GM21526 (cell line): ENCODE measurements around the gene PPARA.
"Not testable (repeated sequence)": the region's sequence is repeated elsewhere in the genome, so short reads cannot be mapped to it uniquely, and the experiment has no call there.

Source experiments
- ATAC-seq: cut with Tn5 transposase; IDR thresholded peaks from one replicate; pipeline ENCODE4 v1.9.1; 2021; ENCODE audit warnings: moderate library complexity; ENCODE audit not compliant: unreplicated experiment, low FRiP score

The PPARA gene

DNA sequence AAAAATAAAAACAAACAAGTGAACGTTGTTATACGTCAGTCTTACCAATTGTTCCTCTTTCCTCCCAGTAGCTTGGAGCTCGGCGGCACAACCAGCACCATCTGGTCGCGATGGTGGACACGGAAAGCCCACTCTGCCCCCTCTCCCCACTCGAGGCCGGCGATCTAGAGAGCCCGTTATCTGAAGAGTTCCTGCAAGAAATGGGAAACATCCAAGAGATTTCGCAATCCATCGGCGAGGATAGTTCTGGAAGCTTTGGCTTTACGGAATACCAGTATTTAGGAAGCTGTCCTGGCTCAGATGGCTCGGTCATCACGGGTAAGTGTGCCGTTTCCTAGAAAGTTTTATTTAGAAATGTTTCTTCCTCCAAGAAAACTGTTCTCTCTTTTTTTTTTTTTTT is 47.9 kb downstream of the PPARA start:
- ATAC-seq: no peak

DNA sequence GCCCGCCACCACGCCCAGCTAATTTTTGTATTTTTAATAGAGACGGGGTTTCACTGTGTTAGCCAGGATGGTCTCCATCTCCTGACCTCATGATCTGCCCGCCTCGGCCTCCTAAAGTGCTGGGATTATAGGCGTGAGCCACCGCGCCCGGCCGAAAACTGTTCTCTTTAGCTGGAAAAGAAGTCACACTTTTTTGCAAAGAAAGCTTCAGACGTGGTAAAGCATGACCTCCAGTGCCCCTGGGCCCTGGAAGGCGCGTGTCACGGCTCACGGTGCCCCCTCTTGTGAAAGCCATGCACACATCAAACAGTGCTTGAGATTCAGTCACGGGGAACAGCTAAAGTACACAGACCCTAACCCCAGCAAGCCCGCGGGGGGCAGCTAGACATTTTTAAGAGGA is 48.5 kb downstream of the PPARA start:
- not testable (repeated sequence) for ATAC-seq

DNA sequence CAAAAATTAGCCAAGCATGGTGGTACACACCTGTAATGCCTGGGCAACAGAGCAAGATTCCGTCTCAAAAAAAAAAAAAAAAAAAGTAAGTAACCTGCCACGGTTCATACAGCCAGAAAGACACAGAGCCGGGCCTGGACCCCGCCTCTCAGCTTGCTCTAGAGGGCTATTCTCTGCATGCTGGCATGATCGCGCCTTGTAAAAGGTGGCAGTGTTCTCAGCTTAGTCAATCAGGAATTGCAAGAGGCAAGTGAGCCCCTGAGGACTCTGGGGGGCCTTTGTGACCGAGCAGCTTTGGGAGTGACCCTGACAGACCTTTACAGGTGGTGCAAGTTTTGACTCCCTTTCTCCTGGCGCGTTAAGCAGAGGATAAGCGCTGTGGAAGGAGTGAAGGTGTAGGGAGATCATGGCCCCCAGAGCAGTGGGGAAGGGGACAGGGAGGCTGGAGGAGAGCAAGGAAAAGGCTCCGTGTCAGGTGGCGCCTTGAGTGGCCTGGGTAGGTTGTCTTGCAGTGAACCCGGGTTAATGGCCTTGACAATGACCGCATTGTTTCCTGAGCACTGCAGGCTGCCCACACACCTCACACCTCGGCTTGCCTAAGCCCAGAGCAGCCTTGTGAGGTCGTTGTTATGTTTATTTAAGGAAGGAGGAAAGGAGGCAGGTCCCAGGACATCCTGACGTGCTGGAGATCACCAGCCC is 50.9 kb downstream of the PPARA start:
- no peak for ATAC-seq

DNA sequence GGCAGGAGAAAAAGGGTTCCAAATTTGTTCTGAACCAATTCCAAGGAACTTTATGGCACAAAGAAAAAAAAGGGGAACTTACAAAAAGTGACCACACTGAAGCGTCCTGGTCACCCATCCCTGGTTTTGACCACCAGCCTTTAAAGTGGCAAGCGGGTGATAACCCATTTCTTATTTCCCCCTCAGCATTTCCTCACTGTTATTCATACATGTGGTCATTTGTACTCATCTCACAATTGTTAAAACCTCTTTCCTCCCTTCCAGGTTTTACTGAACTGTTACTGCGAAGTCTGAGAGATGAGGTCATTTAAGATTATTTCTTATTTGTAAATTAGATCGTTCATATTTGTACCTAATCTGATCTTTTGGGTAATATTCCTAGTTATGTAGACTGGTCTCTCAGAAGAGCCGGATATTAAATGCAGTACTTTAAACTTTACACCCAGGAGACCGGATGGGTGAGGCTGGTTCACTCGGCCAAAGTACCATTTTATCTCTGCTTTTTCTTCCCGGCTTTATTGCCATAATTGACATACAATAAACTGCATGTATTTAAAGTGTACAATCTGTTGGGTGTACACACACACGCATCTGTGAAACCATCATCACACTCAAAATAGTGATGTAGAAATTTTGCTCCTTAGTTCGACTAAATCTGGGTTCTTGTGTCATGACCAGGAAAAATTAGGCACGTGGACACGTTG is 52.7 kb downstream of the PPARA start:
- no peak for ATAC-seq

DNA sequence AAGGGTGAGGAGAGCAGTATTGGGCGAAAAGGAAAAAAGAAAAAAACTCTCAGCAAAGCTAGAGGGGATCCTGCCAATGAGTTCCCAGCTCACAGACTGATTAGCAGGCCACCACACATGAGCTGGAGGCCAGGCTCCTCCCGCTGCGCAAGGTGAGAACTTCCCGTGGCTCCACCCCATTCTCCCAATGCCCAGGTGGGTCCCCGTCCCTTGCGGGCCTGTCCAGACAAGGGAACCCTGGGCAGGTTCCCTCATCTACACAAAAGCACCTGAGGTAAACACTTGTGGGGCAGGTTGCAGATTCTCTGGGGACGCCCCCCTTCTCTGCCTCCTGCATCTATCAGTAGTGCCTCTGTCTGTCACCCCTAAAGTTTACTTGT is 53.3 kb downstream of the PPARA start:
- ATAC-seq: no peak

DNA sequence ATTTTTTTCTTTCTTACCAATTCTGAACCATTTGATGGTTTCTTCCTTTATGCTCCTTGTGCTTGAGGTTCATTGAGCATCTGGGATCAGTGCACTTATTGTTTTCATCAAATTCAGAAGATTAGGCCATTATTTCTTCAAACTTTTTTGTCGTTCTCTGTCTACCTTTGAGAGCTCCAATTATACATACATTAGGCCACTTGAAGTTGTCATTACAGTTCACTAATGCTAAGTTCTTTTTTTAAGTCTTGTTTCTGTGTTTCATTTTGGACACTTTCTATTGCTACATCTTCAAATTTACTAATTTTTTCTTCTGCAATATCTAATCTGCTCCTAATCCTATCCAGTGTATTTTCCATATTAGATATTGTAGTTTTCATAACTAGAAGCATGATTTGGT is 58.9 kb downstream of the PPARA start:
- ATAC-seq: no peak

DNA sequence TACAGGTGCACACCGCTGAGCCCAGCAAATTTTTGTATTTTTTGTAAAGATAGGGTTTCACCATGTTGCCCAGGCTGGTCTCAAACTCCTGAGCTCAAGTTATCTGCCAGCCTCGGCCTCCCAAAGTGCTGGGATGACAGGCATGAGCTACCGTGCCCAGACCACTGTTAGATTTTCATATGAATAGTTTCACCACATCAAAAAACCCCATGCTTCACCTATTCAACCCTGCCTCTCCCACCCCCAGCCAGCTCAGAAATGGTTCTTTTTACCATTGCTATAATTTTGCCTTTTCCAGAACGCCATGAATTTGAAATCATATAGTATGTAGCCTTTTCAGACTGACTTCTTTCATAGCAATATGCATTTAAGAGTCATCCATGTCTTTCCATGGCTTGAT is 61.9 kb downstream of the PPARA start:
- ATAC-seq: no peak

DNA sequence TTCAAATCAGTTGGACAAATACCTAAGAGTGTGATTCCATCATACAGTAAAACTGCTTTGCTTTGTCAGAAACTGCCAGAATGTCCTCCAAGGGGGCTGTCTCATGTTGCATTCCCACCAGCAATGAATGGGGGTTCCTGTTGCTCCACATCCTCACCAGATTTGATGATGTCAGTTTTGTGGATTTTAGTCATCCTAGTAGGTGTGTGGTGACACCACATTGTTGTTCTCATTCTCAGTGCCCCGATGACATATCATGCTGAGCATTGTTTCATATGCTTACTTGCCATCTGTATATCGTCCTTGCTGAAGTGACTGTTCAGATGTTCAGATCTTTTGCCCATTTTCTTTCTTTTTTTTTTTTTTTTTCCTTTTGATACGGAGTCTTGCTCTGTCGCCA is 62.7 kb downstream of the PPARA start:
- no peak for ATAC-seq

DNA sequence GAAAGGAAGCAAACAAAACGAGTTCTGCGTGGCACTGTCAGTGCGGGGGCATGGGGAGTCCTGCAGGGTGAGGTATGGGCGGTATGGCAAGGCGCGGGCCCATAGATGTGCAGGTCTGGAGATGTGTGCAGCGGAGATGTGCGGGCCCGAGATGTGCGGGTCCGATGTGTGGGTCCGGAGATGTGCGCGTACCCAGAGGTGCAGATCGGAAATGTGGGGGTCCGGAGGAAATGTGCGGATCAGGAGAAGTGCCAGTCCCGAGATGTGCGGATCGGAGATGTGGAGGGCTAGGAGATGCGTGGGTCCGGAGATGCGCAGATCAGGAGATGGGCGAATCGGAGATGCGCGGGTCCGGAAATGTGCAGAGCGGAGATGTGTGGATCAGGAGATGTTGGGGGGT is 63.8 kb downstream of the PPARA start:
- no peak for ATAC-seq

DNA sequence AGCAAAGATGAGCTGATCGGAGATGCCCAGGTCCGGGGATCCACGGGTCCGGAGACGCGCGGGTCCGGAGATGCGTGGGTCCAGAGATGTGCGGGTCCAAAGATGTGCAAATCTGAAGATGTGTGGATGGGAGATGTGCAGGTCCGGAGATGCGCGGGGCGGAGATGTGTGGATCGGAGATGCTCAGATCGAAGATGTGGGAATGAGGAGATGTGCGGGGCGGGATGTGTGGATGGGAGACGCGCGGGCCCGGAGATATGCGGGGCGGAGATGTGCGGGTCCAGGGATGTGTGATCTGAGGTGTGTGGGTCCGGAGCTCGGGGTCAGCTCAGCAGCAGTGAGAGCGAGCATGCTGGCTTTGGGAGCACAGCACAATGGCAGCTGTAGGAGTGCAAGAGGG is 64.3 kb downstream of the PPARA start:
- no peak for ATAC-seq

DNA sequence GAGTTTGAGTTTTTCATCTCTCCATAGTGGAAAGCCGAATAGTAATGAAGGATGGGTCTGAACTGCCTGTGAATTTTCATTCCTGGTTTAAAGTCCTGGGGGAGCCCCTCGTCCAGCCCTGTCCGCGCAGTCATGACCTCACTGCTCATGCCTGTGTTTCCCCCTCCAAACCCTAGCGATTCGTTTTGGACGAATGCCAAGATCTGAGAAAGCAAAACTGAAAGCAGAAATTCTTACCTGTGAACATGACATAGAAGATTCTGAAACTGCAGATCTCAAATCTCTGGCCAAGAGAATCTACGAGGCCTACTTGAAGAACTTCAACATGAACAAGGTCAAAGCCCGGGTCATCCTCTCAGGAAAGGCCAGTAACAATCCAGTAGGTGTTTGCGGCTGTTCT is 69.3 kb downstream of the PPARA start:
- ATAC-seq: no peak

DNA sequence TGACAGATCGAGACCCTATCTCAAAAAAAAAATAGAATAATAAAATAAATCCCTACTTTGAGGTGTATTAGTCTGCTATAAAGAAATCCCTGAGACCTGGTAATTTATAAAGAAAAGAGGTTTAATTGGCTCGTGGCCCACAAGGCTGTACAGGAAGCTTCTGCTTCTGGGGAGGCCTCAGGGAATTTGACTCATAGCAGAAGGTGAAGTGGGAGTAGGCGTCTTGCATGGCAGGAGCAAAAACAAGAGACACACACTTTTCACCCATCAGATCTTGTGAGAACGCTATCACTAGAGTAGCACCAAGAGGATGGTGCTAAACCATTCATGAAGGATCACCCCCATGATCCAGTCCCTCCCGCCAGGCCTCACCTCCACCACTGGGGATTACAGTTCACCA is 70.6 kb downstream of the PPARA start:
- ATAC-seq: no peak

DNA sequence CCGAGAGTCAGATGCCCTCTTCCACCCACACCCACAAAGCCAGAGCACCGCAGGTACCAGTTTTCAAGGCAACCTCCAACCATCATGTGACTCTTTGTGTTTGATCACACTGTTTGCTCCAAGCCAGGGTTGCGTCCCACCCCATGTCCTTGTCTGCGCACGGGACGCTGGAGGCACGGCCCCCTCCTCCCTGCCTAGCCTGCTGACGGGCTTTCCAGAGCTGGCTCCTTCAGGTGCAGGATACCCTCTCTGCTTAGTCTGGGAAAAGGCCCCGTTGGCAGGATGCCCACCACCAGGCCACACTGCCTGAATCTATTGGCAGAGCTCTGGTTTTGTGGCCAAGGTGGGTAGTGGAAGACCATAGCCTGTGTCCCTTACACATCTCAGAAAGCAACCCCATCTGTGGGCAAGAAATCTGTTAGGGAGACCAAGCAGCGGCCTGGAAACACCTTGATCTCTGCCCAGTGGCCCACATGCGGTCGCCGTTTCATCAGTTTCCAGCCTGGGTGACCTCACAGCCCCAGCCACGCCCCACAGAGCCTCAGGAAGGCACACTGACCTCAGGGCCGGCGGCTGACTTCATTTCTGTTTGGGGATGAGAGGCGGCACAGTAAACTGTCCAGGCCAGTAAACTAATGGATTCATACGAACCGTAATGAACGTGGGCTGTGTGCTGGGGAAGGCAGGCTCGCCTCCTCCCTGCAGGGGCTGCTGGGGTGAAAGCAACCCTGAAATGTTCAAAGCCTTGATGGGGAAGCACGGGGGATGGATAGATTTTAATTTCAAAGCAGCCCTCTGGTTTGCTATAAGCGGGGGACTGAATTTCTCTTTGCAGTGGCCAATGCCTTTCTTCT is 73.9 kb downstream of the PPARA start:
- no peak for ATAC-seq

DNA sequence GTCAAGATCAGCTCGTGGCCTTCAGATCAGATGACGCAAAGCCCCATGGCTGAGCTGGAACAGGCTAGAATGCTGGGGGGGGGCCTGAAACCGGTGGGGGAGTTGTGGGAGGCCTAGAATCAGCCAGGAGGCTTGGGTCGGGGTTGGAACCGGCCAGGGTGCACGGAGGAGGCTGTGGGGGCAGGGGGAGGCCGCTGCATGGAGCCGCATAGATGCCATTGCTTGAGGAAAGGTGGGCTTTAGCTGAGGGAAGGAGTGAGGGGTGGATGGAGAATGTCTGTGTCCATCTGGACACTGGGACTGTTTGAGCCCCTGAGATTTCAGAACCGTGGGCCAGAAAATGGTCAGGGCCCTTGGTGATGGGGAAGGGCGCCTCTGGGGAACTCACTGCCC is 74.6 kb downstream of the PPARA start:
- no peak for ATAC-seq

DNA sequence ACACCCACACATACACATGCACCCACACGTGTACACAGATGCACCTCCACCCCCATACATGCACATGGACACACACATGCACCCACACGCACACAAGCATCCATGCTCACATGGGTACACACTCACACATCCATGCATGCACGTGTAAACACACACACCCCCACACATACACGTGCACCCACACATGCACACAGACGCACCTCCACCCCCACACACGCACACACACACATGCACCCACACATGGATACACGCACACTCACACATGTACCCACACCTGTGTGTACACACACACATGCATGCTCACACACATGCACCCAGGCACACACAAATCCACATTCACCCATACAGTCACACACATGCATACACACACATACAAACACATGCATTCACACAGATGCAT is 75.3 kb downstream of the PPARA start:
- ATAC-seq: no peak

DNA sequence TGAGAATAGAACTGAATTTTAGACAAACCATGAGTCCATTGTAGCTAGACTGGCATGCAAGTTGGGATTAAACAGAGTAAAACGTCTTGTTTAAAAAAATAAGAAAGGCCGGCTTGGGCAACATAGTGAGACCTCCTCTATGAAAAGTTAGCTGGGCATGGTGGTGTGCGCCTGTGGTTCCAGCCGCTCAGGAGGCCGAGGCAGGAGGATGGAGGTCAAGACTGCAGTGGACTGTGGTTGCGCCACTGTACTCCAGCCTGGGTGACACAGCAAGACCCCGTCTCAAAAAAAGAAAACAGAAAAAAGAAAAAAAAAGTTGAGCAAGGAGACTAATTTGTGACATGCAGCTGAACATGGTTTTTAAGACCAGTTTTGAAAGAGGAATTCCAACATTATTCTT is 76.3 kb downstream of the PPARA start:
- ATAC-seq: no peak

DNA sequence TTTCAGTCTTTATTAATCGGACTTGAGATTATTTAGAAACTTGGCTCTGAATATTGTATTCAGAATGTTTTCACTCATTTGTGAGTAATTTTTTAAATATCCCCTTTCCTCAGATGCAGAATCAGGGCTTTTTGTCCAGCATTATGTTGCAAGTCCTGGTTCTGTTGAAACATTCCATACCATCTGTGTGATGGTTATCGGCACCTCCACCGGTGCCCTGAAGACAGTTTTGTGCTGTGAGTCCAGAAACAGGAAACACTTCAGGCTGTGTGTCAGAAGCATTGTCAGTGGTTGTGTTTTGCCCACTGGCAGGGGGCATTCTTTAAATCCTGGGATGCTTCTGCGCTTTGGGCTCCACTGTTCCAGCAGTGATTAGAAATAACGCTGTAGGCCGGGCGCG is 79.4 kb downstream of the PPARA start:
- ATAC-seq: no peak

DNA sequence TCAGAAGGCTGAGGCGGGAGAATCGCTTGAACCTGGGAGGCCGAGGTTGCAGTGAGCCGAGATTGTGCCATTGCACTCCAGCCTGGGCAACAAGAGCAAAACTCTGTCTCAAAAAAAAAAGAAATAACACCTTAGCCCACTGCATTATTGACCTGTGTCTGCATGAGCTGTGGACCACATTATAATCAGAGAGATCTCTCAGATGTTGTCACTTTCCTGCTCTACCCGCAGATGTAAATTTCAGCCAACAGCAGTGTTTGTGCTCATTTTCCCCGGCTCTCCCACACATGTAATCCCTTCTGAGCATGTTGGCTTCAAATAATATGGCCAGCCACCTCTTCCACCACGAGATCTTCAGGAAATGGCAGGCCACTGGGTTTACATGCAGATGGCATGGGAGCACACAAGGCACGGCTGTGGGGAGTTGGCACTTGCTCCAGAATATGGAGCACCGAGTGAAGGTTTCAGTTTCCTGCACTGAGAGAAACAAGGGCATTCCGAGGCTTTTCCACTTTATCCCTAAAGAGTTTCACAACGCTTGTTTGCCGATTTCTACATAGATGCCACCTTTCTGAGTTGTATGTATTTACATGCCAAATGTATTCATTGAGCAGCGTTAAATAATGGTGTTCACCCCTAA is 80.1 kb downstream of the PPARA start:
- ATAC-seq: no peak

DNA sequence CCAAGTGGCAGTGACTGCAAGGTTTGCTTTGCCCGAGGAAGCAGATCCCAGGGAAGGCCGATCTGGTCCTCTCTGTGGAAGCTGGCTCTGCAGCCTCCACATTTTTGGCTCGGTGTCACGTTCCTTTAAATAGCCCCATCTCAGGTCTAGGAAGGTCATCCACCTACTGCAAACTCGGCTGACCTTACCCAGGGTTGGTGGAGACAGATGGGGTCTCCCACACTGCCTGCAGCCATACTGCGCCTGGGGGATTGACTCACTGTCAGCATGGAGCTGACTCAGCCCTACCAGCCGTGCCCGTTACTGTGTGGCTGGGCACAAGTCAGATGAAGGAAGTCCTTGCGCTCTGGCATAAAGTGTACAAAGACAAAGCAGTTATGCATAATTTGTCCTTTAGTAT is 82.9 kb downstream of the PPARA start:
- ATAC-seq: no peak

DNA sequence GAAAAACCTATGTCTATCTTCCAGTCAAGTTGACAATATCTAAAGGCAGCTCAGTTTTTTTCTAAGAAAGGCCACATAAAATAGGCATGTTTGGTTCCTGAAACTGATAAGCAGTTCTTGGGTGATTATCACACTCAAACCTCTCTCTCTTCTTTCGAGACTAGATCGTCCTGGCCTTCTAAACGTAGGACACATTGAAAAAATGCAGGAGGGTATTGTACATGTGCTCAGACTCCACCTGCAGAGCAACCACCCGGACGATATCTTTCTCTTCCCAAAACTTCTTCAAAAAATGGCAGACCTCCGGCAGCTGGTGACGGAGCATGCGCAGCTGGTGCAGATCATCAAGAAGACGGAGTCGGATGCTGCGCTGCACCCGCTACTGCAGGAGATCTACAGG is 84.6 kb downstream of the PPARA start:
- ATAC-seq: no peak

DNA sequence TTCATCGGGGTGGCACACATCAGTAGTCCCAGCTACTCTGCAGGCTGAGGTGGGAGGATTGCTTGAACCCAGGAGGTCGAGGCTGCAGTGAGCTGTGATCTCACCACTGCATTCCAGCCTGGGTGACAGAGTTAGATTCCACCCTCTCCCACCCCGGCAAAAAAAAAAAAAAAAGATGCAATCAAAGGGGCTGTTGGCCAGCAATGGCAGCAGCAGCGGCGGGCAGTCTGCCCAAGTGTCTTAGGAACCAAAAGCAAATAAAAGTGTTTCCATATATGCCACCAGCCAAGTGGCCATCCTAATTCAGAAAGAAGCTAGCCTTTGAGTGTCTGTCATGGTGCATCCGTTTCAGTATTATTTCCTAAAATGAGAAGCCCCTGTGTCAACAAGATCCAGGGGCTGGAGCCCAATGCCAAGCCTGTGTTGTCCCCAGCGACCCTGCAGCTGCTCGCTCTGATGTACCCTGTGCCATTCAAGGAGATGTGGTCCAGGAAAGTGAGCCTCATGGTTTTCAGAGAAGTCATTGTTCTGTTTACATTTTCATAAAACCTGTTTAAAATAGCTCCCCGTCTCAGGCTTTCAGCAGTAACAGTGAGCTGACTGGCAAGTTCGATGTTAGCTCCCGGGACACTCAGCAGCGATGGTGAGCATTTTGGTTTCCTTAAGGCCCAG is 87.3 kb downstream of the PPARA start:
- ATAC-seq: no peak
